Measurements from ENCODE around the gene DNPEP. TPM values are rescaled to one million over a fixed set of nuclear protein-coding genes. Genes with fewer than 3 reads are reported as not detected.

The DNPEP gene
- total RNA-seq, 2 donors from 2014 or later, result 41.9 to 44.0 TPM

- intact Hi-C loops (cut with DNase I), result loop anchor here (5.0 to 10.0 kb wide), 2 partner anchors 220 to 572 kb away; partner anchors contain the start of gene NHEJ1 (in 1 of the 2)
These were observed 2.9 kb downstream of the DNPEP start for GRCh38 chr2:219384859-219385258.

DNA sequence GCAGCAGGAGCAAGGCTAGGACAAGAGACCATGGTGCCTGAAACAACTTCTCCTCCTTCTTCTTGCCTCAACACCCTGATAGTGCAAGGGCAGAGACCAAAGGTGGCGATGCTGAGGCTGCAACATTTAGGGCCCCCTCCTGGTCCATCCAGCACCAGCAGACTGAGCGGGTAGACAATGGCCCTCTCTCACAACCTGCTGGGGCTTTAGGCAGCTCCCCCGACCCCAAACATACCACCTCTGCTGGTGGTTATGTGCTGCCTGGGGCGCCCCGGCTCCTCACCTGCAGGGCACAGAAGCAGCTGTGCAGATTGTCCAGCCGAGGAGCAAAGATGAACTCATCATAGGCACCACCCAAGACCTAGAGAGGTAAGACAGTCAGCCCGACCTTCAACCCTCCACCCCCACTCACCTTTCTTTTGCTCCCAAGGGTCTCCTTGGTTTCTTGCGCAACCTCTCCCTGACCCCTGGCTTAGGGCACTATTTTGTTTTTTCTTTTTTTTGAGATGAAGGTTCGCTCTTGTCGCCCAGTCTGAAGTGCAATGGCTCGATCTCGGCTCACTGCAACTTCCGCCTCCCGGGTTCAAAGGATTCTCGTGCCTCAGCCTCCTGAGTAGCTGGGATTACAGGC lies 3.5 kb downstream of the DNPEP start:
- intact Hi-C loops (cut with DNase I), result loop anchor here in 1 of 2 donors (10.0 kb wide), 1 partner anchor 219 kb away; the partner anchor contains the start of gene NHEJ1
- DNase-seq (ENCODE audit: low spot score), result no peak

More at GRCh38 chr2:219384859-219385258, 2.9 kb downstream of the DNPEP start:
- DNase-seq (ENCODE audit: low spot score), result no peak

DNA sequence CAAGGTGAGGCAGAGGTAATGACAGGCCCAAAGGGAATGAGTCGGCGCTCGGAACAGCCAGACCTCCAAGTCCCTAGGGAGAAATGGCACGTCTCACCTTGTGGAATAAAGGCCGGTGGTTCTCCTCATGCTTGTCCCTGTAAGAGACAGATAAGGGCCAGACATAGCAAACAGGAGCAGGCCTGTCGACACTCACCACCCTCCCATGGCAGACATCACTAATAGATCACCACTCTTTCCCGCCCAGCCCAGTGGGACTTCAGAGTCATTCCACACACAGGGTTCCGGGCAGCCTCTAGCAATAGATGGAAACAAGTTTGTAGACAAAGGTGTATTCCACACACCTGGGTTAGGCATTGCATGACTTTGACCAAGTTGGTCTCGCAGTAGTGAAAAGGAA lies 6.3 kb downstream of the DNPEP start:
- no peak for DNase-seq (ENCODE audit: low spot score)
- intact Hi-C loops (cut with DNase I), result loop anchor here in 1 of 2 donors (10.0 kb wide), 1 partner anchor 217 kb away; the partner anchor contains the start of gene NHEJ1

DNA sequence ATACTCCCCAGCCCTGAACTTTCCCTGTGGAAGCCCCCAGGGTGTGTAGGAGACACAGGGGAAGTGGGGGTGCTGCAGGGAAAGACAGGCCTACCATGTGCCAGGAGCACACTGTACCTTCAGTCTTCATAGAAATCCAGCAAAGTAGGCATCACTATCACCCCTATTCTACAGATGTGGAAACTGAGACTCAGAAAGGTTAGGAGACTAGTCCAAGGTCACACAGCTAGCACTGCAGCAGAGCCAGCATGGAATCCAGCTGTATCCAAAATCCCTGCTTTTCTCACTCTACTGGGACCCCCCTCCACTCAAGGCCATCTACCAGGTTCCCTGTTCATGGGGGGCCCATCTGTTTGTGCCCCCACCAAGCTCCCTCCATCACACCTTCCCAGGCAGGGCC lies 6.8 kb downstream of the DNPEP start:
- DNase-seq (ENCODE audit: low spot score), result no peak
- intact Hi-C loops (cut with DNase I), result loop anchor here in 1 of 2 donors (10.0 kb wide), 1 partner anchor 216 kb away; the partner anchor contains the start of gene NHEJ1

DNA sequence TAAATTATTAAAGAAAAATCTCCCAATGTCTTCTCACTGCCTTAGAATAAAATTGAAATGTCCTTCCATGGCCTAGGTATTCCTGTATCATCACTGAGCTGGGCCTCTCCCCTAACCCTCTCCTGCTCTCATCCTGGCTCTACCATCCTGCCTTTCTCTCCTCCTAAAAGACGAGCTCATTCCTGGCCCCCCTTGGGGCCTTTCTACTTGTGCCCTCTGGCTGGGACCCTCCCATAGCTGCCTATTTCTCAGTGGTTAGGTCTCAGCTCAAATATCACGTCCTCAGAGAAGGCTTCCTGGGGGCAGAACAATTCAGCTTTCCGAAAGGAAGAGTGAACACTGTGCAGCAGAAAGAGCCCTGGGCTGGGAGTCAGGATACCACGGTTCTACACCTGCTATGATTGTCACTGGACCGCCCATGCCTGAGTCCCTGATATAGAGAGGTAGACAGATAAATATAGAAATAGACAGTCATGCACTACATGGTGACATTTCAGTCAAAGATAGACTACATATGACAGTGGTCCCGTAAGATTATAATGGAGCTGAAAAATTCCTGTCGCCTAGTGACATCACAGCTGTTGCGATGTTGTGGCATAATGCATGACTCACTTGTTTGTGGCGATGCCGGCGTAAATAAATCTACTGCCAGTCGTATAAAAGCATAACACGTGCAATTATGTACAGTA lies 9.4 kb downstream of the DNPEP start:
- DNase-seq (ENCODE audit: low spot score), result no peak
- intact Hi-C loops (cut with DNase I), result no loop called here

DNA sequence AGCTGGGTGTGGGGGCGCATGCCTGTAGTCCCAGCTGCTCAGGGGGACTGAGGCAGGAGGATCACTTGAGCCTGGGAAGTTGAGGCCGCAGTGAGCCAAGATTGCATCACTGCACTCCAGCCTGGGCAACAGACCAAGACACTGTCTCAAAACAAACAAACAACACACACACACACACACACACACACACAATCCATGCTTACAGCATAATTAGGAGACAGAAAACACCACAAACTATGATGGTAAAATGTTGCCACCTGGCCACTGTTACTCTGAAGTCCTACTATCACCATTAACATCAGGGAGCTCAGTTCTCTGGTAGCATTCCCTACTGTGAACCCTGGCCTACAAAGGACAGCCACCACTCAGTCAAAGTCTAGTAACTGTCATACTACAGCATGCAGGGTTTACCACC lies 18.3 kb downstream of the DNPEP start:
- DNase-seq (ENCODE audit: low spot score), result no peak
- intact Hi-C loops (cut with DNase I), result no loop called here

DNA sequence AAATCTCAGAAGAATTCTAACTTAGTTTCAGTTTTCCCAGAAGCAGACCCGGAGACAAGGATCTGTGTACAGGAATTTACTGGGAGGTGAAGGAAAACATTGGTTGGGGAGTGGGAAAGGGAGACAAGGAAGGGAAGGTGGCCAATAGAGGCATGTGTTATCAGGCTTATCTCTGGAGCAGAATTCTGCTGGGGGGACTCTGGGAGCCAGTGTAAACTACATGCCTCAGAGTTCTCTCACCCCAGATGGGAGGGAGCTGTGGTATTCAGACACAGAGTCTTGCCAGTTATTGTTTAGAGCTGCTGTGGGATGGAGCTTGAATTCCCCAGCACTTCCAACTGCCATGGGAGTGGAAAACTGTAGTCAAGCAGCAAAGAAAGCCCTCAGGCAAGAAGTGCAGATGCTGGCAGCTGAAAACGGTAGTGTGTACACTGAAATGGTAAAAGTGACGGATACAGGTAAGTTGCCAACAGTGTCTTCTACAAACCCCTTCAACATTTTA lies 19.0 kb downstream of the DNPEP start:
- no peak for DNase-seq (ENCODE audit: low spot score)
- intact Hi-C loops (cut with DNase I), result no loop called here

DNA sequence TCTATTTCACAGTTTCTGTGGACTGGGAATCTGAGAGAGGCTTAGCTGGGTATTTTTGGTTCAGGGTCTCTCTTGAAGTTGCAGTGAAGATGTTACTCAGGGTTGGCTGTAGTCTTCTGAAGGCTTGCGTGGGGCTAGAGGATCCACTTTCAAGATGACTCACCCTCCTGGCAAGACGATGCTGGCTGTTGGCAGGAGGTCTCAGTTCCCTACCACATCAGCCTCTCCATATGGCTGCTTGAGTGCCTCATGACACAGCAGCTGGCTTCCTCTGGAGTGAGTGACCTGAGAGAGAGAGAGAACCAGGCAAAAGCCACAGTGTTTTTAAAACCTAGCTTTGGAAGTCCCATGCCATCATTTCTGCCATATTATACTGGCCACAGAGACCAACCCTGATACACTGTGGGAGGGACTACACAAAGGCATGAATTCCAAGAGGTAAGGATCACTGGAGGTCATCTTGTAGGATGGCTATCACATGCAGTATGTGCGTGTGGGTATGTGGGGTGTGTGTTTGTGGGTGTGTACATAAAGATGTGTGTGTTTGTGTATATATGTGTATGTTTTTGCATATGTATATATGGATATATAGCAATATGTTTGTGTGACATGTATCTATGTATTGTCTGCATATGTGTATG lies 25.1 kb downstream of the DNPEP start:
- no peak for DNase-seq (ENCODE audit: low spot score)
- intact Hi-C loops (cut with DNase I), result no loop called here

- no peak for DNase-seq (ENCODE audit: low spot score)
- intact Hi-C loops (cut with DNase I), result no loop called here
These were observed 25.6 kb downstream of the DNPEP start for GRCh38 chr2:219362072-219362471.

GRCh38 chr2:219358170-219359075 lies 29.3 kb downstream of the DNPEP start:
- DNase-seq (ENCODE audit: low spot score), result no peak
- intact Hi-C loops (cut with DNase I), result no loop called here

GRCh38 chr2:219356834-219357233 lies 30.9 kb downstream of the DNPEP start:
- intact Hi-C loops (cut with DNase I), result no loop called here
- DNase-seq (ENCODE audit: low spot score), result no peak

GRCh38 chr2:219354582-219354981 lies 33.1 kb downstream of the DNPEP start:
- intact Hi-C loops (cut with DNase I), result no loop called here
- DNase-seq (ENCODE audit: low spot score), result no peak

GRCh38 chr2:219353129-219353528 lies 34.6 kb downstream of the DNPEP start:
- intact Hi-C loops (cut with DNase I), result no loop called here
- DNase-seq (ENCODE audit: low spot score), result no peak

- no peak for DNase-seq (ENCODE audit: low spot score)
- intact Hi-C loops (cut with DNase I), result no loop called here
These were observed 35.2 kb downstream of the DNPEP start for GRCh38 chr2:219352448-219353023.

DNA sequence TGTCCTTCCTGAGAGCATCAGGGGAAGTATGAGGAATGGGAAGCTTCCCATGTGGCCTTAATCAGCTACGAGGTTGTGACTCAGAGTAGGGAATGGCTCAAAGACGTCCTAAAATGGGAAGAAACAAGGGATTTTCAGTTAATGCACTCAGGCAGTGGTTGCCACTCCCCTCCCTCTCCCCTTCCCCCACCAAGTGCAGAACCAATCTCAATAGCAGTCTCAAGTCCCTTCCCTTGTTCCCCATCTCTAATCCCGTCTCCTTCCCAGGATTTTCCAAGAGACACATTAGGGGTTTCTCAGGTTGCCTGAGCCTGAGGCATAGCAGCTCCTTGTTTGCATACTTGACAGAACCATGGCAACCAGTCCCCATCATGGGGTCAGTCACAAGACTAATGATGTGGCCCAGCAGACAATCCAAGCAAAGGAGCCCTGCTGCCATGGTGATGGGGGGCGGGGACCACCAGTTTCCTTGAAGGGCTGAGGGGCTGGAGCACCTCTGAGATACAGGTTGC lies 36.9 kb downstream of the DNPEP start:
- intact Hi-C loops (cut with DNase I), result no loop called here
- no peak for DNase-seq (ENCODE audit: low spot score)

- no peak for DNase-seq (ENCODE audit: low spot score)
- intact Hi-C loops (cut with DNase I), result no loop called here
These were observed 37.5 kb downstream of the DNPEP start for GRCh38 chr2:219350215-219350614.

- no peak for DNase-seq (ENCODE audit: low spot score)
- intact Hi-C loops (cut with DNase I), result no loop called here
These were observed 42.8 kb downstream of the DNPEP start for GRCh38 chr2:219344751-219345430.

GRCh38 chr2:219335373-219335786 lies 52.3 kb downstream of the DNPEP start:
- no peak for DNase-seq (ENCODE audit: low spot score)
- intact Hi-C loops (cut with DNase I), result no loop called here

All from posterior vena cava (tissue), 2 donors.